Hematopoietic multipotent progenitor cell treated with erythropoietin and hydrocortisone succinate and interleukin-3 and kit ligand, for 6 days (in vitro differentiated cells): ENCODE results near the gene PPP1R3G.
"Not testable (repeated sequence)": the region's sequence is repeated elsewhere in the genome, so short reads cannot be mapped to it uniquely, and the experiment has no call there.

ENCODE experiments used
- DNase-seq: peaks from one replicate; pipeline ENCODE4 v3.0.0-alpha.2; 2015

Gene PPP1R3G

DNA sequence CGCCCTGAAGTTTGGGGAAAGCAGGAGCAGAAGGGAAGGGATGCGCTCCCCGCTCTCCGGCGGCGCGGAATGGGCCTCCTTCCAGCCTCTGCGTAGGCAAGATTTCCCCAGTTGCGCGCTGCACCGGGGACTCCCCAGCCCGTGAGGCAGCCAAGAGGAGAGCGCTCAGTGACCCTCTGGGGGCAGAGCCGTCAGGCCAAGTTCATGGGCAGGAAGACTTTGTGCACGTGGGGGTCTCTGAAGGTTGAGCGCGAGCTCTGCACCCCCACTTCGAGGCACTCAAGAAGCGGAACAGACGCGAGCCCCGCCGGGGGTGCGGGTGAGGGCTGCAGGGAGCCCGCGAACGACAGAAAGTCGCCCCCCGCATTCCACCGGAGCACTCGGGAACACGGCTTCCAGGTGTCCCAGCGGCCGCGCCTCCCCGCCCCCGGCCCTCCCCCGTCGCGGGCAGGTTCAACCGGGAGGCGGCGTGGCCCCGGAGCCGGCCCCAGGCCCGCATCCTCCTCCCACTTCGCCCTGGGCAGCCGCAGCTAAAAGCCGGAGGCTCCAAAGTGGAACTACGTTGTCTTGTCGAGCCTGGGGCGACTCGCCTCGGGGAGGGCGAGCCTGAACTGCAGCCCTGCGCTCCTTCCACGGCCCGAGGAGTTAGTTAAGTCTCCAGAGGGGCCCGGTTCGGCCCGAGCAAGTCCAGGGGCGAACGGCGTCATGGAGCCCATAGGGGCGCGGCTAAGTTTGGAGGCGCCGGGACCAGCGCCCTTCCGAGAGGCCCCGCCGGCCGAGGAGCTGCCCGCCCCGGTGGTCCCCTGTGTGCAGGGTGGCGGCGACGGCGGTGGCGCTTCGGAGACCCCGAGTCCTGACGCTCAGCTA lies at the start of gene PPP1R3G:
Gene PPP1R3G, plus strand, starts transcription at position 561 of the 867 bp plus-strand sequence. Its CDS starts 145 bp downstream, at position 706.
- DNase-seq, result peak; percentile 46

GRCh38 chr6:5036269-5036668 lies 48.9 kb upstream of the PPP1R3G start:
- peak; percentile 55 for DNase-seq

- no peak for DNase-seq
These were observed 43.2 kb upstream of the PPP1R3G start for GRCh38 chr6:5041955-5042354.

- DNase-seq, result no peak
These were observed 42.7 kb upstream of the PPP1R3G start for GRCh38 chr6:5042436-5042835.

- no peak for DNase-seq
These were observed 40.3 kb upstream of the PPP1R3G start for GRCh38 chr6:5044866-5045265.

DNA sequence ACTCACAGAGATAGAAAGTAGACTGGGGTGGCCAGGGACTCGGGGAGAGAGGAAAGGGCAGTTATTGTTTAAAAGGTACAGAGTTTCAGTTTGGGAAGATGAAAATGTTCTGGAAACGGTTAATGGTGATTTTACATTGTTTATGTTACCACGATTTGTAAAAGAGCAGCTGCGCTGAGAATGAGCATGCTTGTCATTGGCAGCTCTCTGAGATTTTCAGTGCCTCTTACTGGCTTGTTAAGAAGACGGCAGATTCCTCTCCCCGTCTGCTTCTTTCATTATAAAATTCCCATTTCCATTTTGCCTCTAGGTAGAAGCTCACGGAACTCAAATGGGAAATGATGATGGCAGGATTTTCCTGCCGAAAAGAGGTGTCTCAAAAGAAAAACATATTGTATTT lies 39.7 kb upstream of the PPP1R3G start:
- no peak for DNase-seq

DNA sequence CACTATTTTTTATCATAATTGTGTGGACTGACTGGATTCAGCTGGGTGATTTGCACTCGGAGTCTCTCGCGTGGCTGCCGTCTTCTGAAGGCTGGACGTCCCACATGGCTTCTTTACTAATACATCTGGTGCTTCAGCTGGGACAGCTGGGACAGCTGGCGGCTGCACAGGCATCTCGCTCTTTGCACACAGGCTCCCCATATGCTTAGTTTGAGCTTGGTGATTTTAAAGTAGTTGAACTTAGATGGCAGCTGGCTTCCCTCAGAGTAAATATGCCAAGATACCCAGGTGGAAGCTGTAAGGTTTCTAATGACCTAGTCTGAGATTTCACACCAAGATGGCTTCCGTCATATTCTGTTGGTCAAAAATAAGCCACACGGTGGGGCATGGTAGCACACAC lies 38.7 kb upstream of the PPP1R3G start:
- DNase-seq, result no peak

GRCh38 chr6:5050009-5050408 lies 35.1 kb upstream of the PPP1R3G start:
- no peak for DNase-seq

DNA sequence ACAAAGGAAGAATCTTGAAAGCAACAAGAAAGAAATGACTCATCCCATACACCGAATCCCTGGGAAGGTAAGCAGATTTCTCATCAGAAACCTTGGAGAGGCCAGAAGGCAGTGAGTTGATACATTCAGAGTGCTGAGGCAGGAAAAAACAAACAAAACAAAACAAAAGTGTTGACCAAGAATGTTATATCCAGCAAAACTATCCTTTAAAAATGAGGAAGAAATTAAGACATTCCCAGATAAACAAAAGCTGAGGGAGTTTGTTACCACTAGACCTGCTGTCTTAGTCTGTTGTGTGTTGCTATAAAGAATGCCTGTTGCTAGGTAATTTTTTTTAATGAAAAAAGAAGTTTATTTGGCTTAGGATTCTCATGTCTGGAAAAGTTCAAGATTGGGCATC lies 33.7 kb upstream of the PPP1R3G start:
- no peak for DNase-seq

DNA sequence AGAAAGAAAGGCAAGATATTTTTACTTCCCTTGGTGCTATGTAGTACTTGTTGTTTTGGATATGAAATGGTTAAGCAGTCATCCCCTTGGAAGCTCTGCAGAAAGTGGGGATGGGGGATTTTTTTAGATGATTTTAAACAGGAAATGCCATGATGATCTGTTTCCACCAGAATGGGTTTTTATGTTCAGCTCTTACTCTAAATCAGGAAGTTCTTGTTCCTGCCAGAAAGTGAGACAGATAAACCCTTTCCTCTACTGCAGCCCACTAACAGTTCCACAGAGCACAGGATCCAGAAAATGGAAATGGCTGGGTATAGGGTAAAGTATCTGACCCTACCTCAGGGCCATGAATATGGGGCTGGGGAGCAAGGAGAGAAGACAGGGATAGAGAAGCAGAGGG lies 32.1 kb upstream of the PPP1R3G start:
- DNase-seq, result peak; percentile 5

DNA sequence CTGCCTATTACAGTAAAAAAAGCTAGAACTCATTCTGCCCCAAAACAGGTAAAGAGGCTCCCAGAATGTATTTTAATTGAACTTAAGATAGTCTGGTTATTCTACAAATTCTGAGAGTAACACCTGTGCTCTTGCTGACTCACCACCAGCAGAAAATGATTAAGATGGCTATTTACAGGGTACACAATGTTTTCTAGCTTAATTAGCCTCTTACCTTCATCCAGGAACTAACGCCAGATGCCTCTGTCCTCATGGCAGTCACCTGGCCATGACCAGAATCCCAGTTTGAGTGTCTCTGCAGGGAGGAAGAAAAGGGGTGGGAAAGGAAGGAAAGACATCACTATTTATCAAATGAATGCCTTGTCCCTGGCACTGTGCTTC lies 31.3 kb upstream of the PPP1R3G start:
- DNase-seq, result no peak

DNA sequence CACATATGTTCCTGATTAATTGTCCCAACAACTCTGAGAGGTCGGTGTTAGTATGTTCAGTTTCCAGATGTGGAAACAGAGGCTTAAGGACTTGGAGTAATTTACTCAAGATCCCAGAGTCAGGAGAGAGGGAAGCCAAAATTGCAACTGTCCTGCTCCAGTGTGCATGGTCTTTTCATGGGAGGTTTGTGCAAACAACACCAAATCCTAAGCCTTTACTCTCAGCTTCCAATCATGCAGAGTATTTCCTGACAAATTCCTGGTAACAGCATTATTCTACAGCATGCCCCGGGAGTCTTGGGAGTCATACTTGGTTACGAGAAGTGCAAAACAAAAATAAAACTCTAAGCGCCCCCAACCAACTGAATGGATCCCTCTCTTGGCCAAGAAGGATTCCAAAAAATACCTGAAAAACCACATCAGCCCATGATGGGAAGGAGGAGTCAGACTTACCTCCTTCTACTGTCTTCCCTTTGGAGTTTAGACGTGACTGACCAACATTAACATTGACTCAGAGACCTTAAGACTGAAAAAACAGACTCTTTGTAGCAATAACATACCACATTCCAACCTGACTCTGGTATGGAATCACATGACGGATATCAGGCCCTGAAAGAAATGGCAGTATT lies 30.8 kb upstream of the PPP1R3G start:
- no peak for DNase-seq

DNA sequence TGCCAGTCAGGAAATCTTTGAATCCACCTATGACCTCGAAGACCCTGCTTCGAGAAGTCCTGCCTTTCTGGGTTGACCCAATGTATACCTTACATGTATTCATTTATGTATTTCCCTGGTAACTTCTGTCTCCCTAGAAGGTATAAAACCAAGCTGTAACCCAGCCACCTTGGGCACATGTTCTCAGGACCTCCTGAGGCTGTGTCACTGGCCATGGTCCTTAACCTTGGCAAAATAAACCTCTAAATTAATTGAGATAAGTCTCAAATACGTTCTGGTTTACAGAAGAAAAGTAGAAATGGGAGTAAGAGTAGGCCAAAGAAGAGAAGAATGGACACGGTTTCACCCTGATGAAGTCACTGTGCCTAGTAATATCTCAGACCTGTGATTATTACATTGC lies 30.0 kb upstream of the PPP1R3G start:
- no peak for DNase-seq

DNA sequence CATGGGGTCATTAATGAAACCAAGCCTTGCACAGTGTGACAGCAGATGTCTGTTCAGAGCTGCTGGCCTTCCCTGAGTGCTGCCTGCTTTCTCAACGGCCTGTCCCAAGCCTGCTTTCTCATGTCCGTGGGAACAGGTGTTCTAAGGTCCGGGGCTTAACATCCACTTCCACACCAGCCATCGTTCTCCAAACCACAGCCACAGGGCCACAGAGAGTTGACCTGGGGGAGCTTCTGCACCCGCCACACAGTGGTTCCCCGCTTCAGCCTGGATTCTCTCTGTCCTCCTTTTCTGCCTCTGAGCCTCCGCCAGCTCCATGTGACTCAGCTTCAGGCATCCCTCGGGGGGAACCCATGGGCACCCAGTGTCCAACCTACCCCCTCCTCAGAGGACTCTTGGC lies 26.9 kb upstream of the PPP1R3G start:
- no peak for DNase-seq

DNA sequence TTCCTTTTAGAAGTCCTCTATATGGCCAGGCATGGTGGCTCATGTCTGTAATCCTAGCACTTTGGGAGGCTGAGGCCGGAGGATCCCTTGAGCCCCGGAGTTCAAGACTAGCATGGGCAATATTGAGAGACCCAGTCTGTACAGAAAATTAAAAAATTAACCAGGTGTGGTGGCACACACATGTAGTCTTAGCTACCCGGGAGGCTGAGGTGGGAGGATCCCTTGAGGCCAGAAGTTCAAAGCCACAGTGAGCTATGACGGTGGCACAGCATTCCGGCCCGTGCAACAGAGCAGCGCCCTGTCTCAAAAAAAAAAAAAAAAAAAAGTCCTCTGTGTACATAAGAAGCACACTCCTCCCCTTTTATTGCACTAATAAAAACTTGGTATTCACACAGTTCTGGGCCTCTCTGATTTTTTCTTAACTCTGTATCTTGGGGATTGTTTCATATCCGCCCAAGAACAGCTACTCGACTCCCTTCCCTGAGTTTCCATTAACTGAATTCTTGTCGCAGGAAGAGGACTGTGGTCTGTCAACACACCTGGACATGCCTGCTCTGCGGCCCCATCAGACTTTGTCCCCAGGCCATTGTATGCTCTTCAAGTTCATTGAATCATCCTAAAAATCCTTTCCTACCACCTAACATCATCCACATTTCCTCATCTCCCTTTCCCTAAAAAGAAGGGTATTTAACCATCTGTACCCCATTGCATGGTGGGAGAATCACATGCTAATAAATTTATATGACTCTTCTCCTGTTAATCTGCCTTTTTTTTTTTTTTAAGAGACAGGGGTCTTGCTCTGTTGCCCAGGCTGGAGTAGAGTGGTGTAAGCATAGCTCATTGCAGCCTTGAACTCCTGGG lies 25.9 kb upstream of the PPP1R3G start:
- DNase-seq, result no peak

GRCh38 chr6:5060439-5060838 lies 24.7 kb upstream of the PPP1R3G start:
- DNase-seq, result not testable (repeated sequence)

GRCh38 chr6:5061152-5061551 lies 24.0 kb upstream of the PPP1R3G start:
- peak; percentile 15 for DNase-seq

DNA sequence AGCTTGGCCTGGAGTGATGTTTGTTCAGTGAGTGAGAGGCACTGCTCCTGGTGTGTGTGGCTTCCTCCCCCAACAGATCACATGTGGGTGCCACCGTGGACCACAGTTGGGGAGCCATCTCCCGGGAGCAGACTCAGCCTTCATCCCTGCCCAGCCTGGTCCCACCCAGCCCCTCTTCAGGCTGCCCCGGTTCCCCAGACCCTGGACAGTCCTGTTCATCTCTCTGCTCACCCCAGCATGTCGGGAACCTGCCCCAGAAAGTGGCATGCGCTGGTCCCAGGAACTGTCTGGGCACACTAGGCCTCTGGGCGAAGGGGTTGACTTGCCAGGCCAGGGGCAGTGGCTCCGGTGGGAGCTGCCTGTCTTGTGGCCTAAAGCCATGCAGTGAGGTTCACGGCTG lies 21.5 kb upstream of the PPP1R3G start:
- no peak for DNase-seq

GRCh38 chr6:5066456-5067093 lies 18.6 kb upstream of the PPP1R3G start:
- DNase-seq, result no peak

DNA sequence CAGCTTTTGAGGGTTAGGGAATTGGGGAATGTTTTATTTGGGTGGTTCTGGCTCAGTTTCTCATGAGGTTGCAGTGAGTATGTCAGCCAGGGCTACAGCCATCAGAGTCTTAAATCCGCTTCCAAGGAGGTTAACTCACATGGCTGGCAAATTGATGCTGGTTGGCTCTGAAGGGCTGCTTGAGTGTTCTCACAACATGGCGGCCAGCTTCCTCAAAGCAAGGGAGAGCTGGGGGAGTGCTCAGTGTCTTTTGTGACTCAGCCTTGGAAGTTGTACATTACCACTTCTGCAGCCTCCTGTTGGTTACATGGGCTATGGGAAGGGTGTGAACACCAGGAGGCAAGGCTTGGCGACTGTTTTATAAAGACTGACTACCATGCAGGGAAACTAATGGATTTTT lies 17.8 kb upstream of the PPP1R3G start:
- no peak for DNase-seq

- DNase-seq, result no peak
These were observed 16.9 kb upstream of the PPP1R3G start for GRCh38 chr6:5068153-5068751.

DNA sequence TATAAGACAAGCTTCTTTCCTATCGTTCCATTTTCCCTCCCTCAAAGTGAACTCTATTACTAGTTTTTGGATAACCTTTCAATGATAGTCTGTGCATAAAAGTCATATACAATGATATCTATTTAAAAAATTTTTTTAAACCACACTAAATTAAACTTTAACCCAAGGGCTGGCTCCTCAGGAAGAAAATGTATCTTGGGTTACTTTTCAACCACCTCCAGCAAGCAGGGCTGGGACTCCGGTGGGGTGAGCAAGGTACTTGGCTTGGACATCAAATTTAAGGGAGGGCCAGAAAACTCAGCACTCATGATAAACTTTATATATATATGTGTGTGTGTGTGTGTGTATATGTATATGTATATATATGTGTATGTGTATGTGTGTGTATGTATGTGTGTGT lies 13.9 kb upstream of the PPP1R3G start:
- no peak for DNase-seq

DNA sequence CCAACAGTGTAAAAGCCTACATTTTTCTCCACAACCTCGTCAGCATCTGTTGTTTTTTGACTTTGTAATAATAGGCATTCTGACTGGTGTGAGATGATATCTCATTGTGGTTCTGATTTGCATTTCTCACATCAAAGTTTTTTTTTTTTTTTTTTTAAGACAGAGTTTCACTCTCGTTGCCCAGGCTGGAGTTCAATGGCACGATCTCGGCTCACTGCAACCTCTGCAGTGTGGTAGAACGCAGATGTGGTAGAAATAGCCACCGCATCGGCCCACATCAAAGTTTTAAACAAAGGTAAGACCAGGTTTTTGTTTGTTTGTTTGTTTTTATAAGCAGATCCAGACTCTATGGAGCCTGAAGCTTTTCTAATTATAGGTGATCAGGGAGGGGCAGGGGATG lies 12.7 kb upstream of the PPP1R3G start:
- DNase-seq, result no peak
